ENCODE results near the gene KDM1B.
A peak's percentile ranks its signal among the peaks of the same experiment; 100 is the strongest.

Gene KDM1B

GRCh38 chr6:18147616-18148015 lies 7.6 kb upstream of the KDM1B start:
- TF ChIP-seq FOXM1 (IDR thresholded peaks at IDR 0.05; ENCODE audit: borderline replicate concordance, low read depth) = no peak
- TF ChIP-seq NFIC (IDR thresholded peaks at IDR 0.05) = no peak
- no peak for TF ChIP-seq EGR1 (IDR thresholded peaks at IDR 0.05)
- TF ChIP-seq YY1 (IDR thresholded peaks at IDR 0.05; ENCODE audit: low read depth) = no peak
- no peak for TF ChIP-seq ZBTB7A (IDR thresholded peaks at IDR 0.05; ENCODE audit: low read depth)
- TF ChIP-seq EP300 (IDR thresholded peaks at IDR 0.05; ENCODE audit: borderline replicate concordance) = no peak
- TF ChIP-seq TEAD4 (IDR thresholded peaks at IDR 0.05) = no peak
- TF ChIP-seq RAD21 (IDR thresholded peaks at IDR 0.05; ENCODE audit: low read depth) = no peak
- TF ChIP-seq TCF12 (IDR thresholded peaks at IDR 0.05; ENCODE audit: low read depth) = no peak
- no peak for TF ChIP-seq TAF1 (IDR thresholded peaks at IDR 0.05; ENCODE audit: low read depth)
- no peak for TF ChIP-seq CEBPB (IDR thresholded peaks at IDR 0.05)
- no peak for TF ChIP-seq CREB1 (IDR thresholded peaks at IDR 0.05; ENCODE audit: low read depth)
- no peak for TF ChIP-seq USF1 (IDR thresholded peaks at IDR 0.05)

- TF ChIP-seq RAD21 (IDR thresholded peaks at IDR 0.05; ENCODE audit: low read depth) (no peak), TEAD4 (IDR thresholded peaks at IDR 0.05) (0 out of 2 replicates have a peak, but pooled peaks have one; percentile 20), NFIC (IDR thresholded peaks at IDR 0.05) (no peak), MAX (IDR thresholded peaks at IDR 0.05) (no peak), CEBPB (IDR thresholded peaks at IDR 0.05) (peak; percentile 88), TAF1 (IDR thresholded peaks at IDR 0.05; ENCODE audit: low read depth) (no peak), CREB1 (IDR thresholded peaks at IDR 0.05; ENCODE audit: low read depth) (no peak)
Measured at GRCh38 chr6:18148304-18149025, 6.8 kb upstream of the KDM1B start.

GRCh38 chr6:18151801-18152200 lies 3.4 kb upstream of the KDM1B start:
- TF ChIP-seq ZBTB7A (IDR thresholded peaks at IDR 0.05; ENCODE audit: low read depth) = no peak
- no peak for TF ChIP-seq TCF12 (IDR thresholded peaks at IDR 0.05; ENCODE audit: low read depth)
- no peak for TF ChIP-seq TAF1 (IDR thresholded peaks at IDR 0.05; ENCODE audit: low read depth)
- TF ChIP-seq CREB1 (IDR thresholded peaks at IDR 0.05; ENCODE audit: low read depth) = no peak
- no peak for TF ChIP-seq YY1 (IDR thresholded peaks at IDR 0.05; ENCODE audit: low read depth)
- TF ChIP-seq CEBPB (IDR thresholded peaks at IDR 0.05) = no peak
- TF ChIP-seq NFIC (IDR thresholded peaks at IDR 0.05) = no peak
- TF ChIP-seq REST (IDR thresholded peaks at IDR 0.05; ENCODE audit: low read depth) = no peak
- no peak for TF ChIP-seq TEAD4 (IDR thresholded peaks at IDR 0.05)
- no peak for TF ChIP-seq MAX (IDR thresholded peaks at IDR 0.05)
- no peak for TF ChIP-seq RAD21 (IDR thresholded peaks at IDR 0.05; ENCODE audit: low read depth)

- TF ChIP-seq NFIC (IDR thresholded peaks at IDR 0.05) (no peak), ZBTB7A (IDR thresholded peaks at IDR 0.05; ENCODE audit: low read depth) (no peak), CREB1 (IDR thresholded peaks at IDR 0.05; ENCODE audit: low read depth) (no peak), CEBPB (IDR thresholded peaks at IDR 0.05) (no peak), YY1 (IDR thresholded peaks at IDR 0.05; ENCODE audit: low read depth) (no peak), REST (IDR thresholded peaks at IDR 0.05; ENCODE audit: low read depth) (no peak), TCF12 (IDR thresholded peaks at IDR 0.05; ENCODE audit: low read depth) (no peak), TAF1 (IDR thresholded peaks at IDR 0.05; ENCODE audit: low read depth) (no peak), MAX (IDR thresholded peaks at IDR 0.05) (no peak), EP300 (IDR thresholded peaks at IDR 0.05; ENCODE audit: borderline replicate concordance) (no peak), FOXM1 (IDR thresholded peaks at IDR 0.05; ENCODE audit: borderline replicate concordance, low read depth) (no peak), TEAD4 (IDR thresholded peaks at IDR 0.05) (no peak), RAD21 (IDR thresholded peaks at IDR 0.05; ENCODE audit: low read depth) (no peak)
Measured at GRCh38 chr6:18153311-18153703, 1.9 kb upstream of the KDM1B start.

- TF ChIP-seq REST (IDR thresholded peaks at IDR 0.05; ENCODE audit: low read depth) (no peak), TAF1 (IDR thresholded peaks at IDR 0.05; ENCODE audit: low read depth) (peak; percentile 79), EGR1 (IDR thresholded peaks at IDR 0.05) (peak; percentile 81), YY1 (IDR thresholded peaks at IDR 0.05; ENCODE audit: low read depth) (peak; percentile 89)
Measured at GRCh38 chr6:18154507-18155149, 594 bp upstream of the KDM1B start, which contains the start of gene TPMT. Gene TPMT, minus strand, starts transcription at chr6:18155077. Its CDS starts 5,950 bp downstream, at chr6:18149127.
